PFSK-1 (cell line): Measurements from ENCODE around the gene MAPK8.

Source experiments
- FOXP2 ChIP-seq: optimal IDR thresholded peaks from 2 replicates; pipeline ENCODE3; 2011; ENCODE audit warnings: borderline replicate concordance, control low read depth, inconsistent platforms; ENCODE audit not compliant: insufficient read depth; ENCODE audit errors: extremely low read length, extremely low read depth
- POLR2AphosphoS5 ChIP-seq: IDR thresholded peaks from 2 replicates; pipeline ENCODE4 v1.6.1; 2012; ENCODE audit warnings: low read depth, mild to moderate bottlenecking, control low read depth, low read length, moderate library complexity
- REST ChIP-seq, 2 experiments: IDR thresholded peaks; 2 replicates each; pipeline versions ENCODE4 v1.6.1 to v1.8.0; 2011 to 2012; ENCODE audit warnings: low read depth in 2 of 2, low read length in 2 of 2, control low read depth in 1 of 2, inconsistent platforms in 1 of 2, mild to moderate bottlenecking in 1 of 2, moderate library complexity in 1 of 2; ENCODE audit not compliant: insufficient read depth in 1 of 2
- SIN3A ChIP-seq: IDR thresholded peaks from 2 replicates; pipeline ENCODE4 v1.6.1; 2012; ENCODE audit warnings: mild to moderate bottlenecking, low read length, moderate library complexity, borderline replicate concordance; ENCODE audit not compliant: insufficient read depth
- TAF1 ChIP-seq: IDR thresholded peaks from 2 replicates; pipeline ENCODE4 v1.6.1; 2012; ENCODE audit warnings: low read length, control low read depth, borderline replicate concordance; ENCODE audit not compliant: insufficient read depth

The MAPK8 gene

DNA sequence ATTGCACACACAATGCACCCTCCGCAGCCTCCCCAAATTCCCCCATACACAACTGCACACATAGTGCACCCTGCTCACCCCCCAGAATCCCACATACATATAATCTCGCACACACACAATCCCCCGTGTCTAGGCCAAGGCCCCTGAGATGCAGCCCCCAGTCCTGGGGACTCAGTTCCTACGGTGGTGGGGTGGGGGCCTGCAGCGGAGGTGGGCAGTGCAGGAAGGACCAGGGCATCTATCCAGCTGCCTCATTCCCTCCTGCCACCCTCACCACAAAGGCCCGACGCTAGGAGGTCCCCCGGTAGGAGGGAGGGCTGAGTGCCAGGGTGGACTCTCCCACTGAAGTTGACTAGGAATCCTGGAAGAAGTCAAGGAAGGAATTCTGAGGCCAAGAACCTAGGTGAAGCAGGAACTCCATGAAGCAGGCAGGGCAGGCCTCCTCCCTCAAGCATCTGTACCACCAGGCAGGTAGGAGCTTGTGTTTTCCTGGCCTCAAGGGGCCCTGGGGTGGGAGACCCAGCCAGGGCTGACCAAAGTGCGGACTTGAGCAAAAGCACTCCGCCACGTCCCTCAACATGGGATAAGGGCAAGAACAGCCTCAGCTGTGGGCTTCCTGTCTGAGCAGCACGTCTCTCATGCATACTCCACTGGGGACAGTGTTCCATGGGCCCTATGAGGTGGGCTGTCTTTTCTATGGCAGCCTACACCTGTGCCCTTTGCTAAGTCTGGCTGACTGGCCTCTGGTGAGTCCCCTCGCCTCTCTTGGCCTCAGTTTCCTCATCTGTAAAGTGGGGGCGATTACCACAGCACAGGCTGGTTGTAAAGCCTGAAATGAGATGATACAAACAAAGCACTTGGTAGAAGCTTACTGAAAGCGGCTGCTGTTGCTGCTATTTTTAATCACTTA is 145.7 kb downstream of the MAPK8 start:
- no peak for TF ChIP-seq POLR2AphosphoS5
- no peak for TF ChIP-seq TAF1
- no peak for TF ChIP-seq REST (IDR thresholded peaks at IDR 0.05; ENCODE audit: insufficient read depth in 1 of 2, low read depth in 2 of 2, low read length in 2 of 2)
- no peak for TF ChIP-seq SIN3A
- TF ChIP-seq FOXP2: no peak

DNA sequence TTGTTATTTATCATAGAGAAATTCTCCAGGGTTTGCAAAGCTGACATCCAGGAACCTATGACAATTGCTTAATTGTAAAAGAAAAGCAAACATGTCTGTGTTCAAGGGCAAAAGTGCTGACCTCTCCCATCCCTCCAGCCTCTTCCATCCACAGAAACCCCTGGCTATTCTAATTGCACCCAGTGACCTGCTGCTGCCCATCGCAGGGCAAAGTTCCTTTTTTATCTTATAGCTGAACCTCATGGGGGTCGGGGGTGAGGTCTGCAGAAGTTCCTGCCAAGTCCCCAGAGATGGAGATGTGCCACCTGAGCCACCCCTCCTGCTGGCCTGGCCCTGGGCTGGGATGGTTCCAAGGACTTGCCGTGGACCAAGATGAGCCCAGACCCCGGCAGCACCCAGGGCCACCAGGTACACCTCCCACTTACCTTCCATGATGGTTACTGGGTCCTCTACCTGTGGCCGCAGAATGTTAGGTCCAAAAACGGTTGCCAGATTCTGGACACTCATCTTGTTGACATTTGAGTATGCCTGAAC is 146.5 kb downstream of the MAPK8 start:
- no peak for TF ChIP-seq SIN3A
- TF ChIP-seq TAF1: no peak

DNA sequence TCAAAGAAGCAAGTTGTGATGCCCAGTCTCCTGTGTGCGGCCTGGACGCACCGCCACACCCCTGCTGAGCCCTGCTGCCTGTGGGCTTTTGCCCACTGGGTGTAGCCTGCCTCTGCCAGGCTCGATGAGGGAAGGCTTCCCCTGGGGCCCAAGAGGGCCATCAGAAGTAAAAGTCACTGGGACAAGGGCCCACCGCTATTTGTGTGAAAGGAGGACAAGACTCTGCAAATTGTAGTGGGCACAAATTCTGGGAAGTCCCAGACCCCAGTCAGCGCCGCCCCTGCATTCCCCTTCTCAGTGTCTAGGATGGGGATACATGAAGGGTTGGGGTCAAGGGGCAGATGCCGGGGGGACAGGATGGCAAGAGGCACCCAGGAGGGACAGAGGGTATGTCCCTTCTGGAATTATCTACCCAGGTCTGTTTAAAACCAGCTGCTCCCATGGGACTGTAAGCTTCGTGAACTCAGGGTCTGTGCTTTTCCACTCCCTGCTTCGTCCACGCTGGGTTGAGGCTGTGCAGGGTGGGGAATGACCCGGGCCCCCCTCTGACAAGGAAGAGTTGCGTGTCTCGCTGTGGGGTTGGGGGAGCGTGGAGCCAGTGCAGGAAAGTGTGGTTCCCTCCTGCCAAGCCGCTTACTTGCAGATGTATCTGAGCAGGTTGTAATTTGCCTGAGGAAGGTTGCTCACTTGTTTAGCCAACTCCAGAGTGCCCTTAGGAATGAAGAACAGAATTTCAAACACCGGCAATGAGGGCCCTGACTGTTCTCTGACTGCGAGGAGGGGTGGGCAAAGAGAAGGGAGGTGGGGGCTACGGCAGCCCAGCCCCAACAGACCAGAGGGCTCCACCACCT is 147.2 kb downstream of the MAPK8 start:
- TF ChIP-seq FOXP2 (no peak), TAF1 (no peak), SIN3A (no peak), REST (IDR thresholded peaks at IDR 0.05; ENCODE audit: insufficient read depth in 1 of 2, low read depth in 2 of 2, low read length in 2 of 2) (no peak), POLR2AphosphoS5 (no peak)

DNA sequence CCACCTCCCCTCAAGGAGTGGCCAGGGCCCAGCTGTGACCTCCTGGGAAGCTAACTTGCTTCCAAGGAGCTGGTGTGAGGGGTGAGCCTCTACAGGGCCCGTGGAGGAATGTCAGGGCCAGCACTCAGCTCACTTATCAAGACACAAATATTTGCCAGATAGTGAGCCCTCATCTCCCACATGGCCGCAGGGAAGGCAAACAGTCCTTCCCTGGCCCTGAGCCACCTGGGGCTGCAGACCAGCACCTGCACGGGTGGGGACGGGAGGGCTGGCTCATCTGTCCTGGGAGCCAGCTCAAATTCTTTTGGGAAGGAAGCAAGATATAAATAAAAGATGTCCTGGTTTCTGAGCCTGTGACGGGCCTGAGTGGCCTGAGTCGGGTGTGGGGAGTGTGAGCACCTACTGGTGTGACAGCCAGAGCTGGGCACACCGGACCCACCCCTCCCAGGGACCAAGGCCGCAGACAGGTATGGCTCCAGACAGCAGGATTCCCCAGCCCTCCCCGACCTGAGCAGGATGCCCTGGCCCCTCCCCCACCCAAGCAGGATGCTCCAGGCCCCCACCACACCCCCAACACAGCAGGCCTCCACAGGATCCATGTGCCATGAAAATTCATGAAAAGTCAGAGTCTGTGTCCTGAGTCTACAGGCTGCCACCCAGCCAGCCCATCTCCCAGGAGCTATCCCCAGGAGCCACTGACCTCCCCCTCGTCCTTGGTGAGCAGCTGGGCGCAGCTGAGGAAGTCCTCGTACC is 148.0 kb downstream of the MAPK8 start:
- TF ChIP-seq FOXP2: no peak
- no peak for TF ChIP-seq SIN3A
- no peak for TF ChIP-seq REST (IDR thresholded peaks at IDR 0.05; ENCODE audit: insufficient read depth in 1 of 2, low read depth in 2 of 2, low read length in 2 of 2)
- TF ChIP-seq TAF1: no peak
- TF ChIP-seq POLR2AphosphoS5: no peak

DNA sequence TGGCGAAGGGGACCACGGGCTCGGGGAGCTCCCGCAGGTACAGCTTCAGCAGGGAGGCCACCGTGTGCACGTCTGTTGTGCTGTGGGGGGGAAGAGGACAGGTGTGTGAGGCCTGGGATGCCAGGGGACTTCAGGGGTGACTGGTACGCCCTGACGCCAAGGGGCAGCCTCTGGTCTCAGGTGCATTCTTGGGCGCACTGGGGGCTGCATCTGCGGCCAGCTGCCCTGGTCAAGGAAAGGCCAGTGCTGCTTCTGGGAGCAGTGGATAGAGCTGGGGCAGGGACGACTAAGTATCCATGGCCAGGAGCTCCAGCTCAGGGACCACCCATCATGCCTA is 148.5 kb downstream of the MAPK8 start:
- no peak for TF ChIP-seq REST (IDR thresholded peaks at IDR 0.05; ENCODE audit: insufficient read depth in 1 of 2, low read depth in 2 of 2, low read length in 2 of 2)
- no peak for TF ChIP-seq POLR2AphosphoS5
- no peak for TF ChIP-seq SIN3A
- TF ChIP-seq TAF1: no peak
